KMS-11 (cell line): ENCODE results near the gene CDCA7L.

Source experiments
- H2AFZ ChIP-seq: fragments of 200-600 bp; sonication (generic); 2 replicates; pipeline ENCODE4 v1.6.1; 2016; ENCODE audit warnings: antibody characterized with exemption, mixed run types, low read depth
- H3K27ac ChIP-seq: fragments of 200-600 bp; sonication (generic); 2 replicates; pipeline ENCODE4 v1.6.1; 2016; ENCODE audit warnings: mild to moderate bottlenecking, mixed run types
- H3K27me3 ChIP-seq: fragments of 200-600 bp; sonication (generic); 2 replicates; pipeline ENCODE4 v1.6.1; 2017; ENCODE audit warnings: mild to moderate bottlenecking, low read depth, mixed run types, moderate library complexity; ENCODE audit not compliant: insufficient read depth
- H3K36me3 ChIP-seq: fragments of 200-600 bp; sonication (generic); 2 replicates; pipeline ENCODE4 v1.6.1; 2017; ENCODE audit warnings: mild to moderate bottlenecking, mixed run types; ENCODE audit not compliant: insufficient read depth
- H3K4me1 ChIP-seq: fragments of 200-600 bp; sonication (generic); 2 replicates; pipeline ENCODE4 v1.6.1; 2016; ENCODE audit warnings: mild to moderate bottlenecking, low read depth, mixed run types; ENCODE audit not compliant: poor library complexity, severe bottlenecking
- H3K4me2 ChIP-seq: fragments of 200-600 bp; sonication (generic); 2 replicates; pipeline ENCODE4 v1.7.0; 2016; ENCODE audit warnings: mild to moderate bottlenecking, mixed run types
- H3K4me3 ChIP-seq: fragments of 200-600 bp; sonication (generic); IDR thresholded peaks from 2 replicates; pipeline ENCODE4 v1.6.1; 2017; ENCODE audit warnings: low read depth, low read length, mixed read lengths; ENCODE audit not compliant: insufficient read depth
- H3K79me2 ChIP-seq: fragments of 200-600 bp; sonication (generic); 2 replicates; pipeline ENCODE4 v1.6.1; 2016; ENCODE audit warnings: low read depth, mixed run types; ENCODE audit not compliant: insufficient read depth
- H3K9ac ChIP-seq: fragments of 200-600 bp; sonication (generic); 2 replicates; pipeline ENCODE4 v1.6.1; 2016; ENCODE audit warnings: mild to moderate bottlenecking, mixed run types
- H4K20me1 ChIP-seq: fragments of 200-600 bp; sonication (generic); 2 replicates; pipeline ENCODE4 v1.6.1; 2016; ENCODE audit warnings: mild to moderate bottlenecking, mixed run types; ENCODE audit not compliant: insufficient read depth
- CTCF ChIP-seq: fragments of 200-600 bp; sonication (generic); conservative IDR thresholded peaks from 2 replicates; pipeline ENCODE4 v1.6.1; 2017; ENCODE audit warnings: low read depth, mild to moderate bottlenecking, antibody characterized with exemption, low read length, moderate library complexity, mixed read lengths

The CDCA7L gene

DNA sequence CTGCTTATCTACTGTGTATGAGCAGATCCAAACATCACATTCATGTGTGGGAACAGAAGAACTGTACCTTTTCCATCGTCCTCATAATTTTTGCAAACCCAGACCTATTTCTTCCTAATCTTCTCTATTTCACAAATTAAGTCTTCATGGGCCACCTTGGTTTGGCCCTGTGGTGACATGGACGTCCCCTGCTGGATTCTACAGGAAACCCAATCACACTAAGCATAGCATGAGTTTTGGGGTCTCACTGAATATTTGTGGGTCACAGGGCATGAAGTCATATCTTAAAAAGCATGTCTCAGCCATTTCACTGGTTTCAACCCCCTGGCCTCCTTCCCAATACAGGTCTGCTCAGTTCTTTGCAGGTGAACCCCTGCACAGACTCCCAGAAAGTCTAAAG is 35.8 kb upstream of the CDCA7L start:
- Histone ChIP-seq H3K9ac (no peak overlapping the region), H3K27ac (no peak overlapping the region), H3K4me3 (no peak overlapping the region), H3K79me2 (no peaks in the 10 kb centered on the region), H3K4me1 (no peaks in the 10 kb centered on the region), H4K20me1 (no peaks in the 10 kb centered on the region), H2AFZ (no peak overlapping the region), H3K27me3 (no peaks in the 10 kb centered on the region), H3K36me3 (no peaks in the 10 kb centered on the region), H3K4me2 (no peak overlapping the region)
- no peak for TF ChIP-seq CTCF

DNA sequence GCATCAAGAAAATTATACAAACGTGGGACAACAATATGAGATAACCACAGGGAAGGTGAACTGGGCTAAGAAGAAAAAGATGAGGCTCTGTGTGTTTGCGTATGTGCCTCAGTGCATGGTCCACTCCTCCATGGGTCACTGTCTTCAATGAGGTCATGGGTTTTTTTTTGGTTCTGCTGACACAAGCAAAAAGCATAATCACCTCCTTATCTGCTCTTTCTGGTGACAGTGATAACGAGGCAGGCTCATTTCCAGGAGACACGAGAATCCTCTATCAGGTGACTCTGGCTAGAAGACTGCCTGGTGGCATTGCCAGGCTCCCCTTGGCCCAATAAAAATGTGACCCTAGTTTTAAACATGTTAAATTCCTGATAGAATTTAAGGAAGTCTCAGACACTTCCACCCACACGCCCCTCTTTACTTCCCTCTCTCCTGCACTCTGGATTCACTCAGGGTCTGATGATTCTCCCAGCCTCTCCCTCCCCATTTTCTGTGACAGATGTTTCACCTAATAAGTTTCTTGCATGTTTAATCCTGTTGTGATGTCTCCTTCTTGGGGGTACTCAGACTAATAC is 35.3 kb upstream of the CDCA7L start:
- Histone ChIP-seq H3K36me3 (no peaks in the 10 kb centered on the region), H3K79me2 (no peaks in the 10 kb centered on the region), H3K4me2 (no peak overlapping the region), H3K4me3 (no peak overlapping the region), H4K20me1 (no peaks in the 10 kb centered on the region), H2AFZ (no peak overlapping the region), H3K27ac (no peak overlapping the region), H3K4me1 (no peaks in the 10 kb centered on the region), H3K9ac (no peak overlapping the region), H3K27me3 (no peaks in the 10 kb centered on the region)
- TF ChIP-seq CTCF = no peak

DNA sequence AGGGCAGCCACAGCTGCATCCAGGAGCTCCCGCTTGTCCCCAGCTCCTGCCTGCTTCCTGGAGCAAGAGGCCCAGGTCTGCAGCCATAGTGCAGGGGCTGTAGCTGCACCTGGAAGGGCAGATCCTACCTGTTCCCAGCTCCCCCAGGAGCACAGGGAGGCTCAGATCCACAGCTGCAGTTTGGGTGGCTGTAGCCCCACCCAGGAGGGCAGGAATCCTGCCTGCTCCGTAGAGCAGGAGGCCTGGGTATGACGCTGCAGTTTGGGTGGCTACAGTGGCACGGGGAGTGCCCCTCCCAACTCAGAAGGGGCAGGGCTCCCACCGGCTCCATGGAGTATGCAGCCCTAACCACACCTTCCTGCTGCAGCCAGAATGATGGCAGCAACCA is 26.7 kb upstream of the CDCA7L start:
- TF ChIP-seq CTCF = no peak
- no peaks in the 10 kb centered on the region for H3K79me2 ChIP-seq
- H3K4me1 ChIP-seq = no peaks in the 10 kb centered on the region
- no peak overlapping the region for H3K27ac ChIP-seq
- H3K4me2 ChIP-seq = no peak overlapping the region
- H3K36me3 ChIP-seq = no peaks in the 10 kb centered on the region
- H2AFZ ChIP-seq = no peak overlapping the region
- H3K27me3 ChIP-seq = no peaks in the 10 kb centered on the region
- no peaks in the 10 kb centered on the region for H4K20me1 ChIP-seq
- no peak overlapping the region for H3K9ac ChIP-seq
- no peak overlapping the region for H3K4me3 ChIP-seq

GRCh38 chr7:21971780-21972396 is 26.2 kb upstream of the CDCA7L start:
- Histone ChIP-seq H3K9ac (no peak overlapping the region), H3K36me3 (no peaks in the 10 kb centered on the region), H4K20me1 (no peaks in the 10 kb centered on the region), H3K4me2 (no peak overlapping the region), H3K79me2 (no peaks in the 10 kb centered on the region), H3K4me3 (no peak overlapping the region), H3K27me3 (no peaks in the 10 kb centered on the region), H3K4me1 (no peaks in the 10 kb centered on the region), H2AFZ (no peak overlapping the region), H3K27ac (no peak overlapping the region)
- no peak for TF ChIP-seq CTCF
